H7 (cell line): Measurements from ENCODE around the gene MPHOSPH6. TPM values are rescaled to one million over a fixed set of nuclear protein-coding genes. Genes with fewer than 3 reads are reported as not detected.
"Not testable (repeated sequence)": the region's sequence is repeated elsewhere in the genome, so short reads cannot be mapped to it uniquely, and the experiment has no call there.

Experiments used
- DNase-seq: peaks from one replicate; pipeline ENCODE4 v3.0.0; 2012
- H3K27me3 ChIP-seq: 2 replicates; pipeline ENCODE4 v1.6.0; 2011; ENCODE audit warnings: mild to moderate bottlenecking, low read length; ENCODE audit not compliant: control insufficient read depth, insufficient read depth
- H3K36me3 ChIP-seq: replicated peaks from 2 replicates; pipeline ENCODE4 v1.5.1; 2011; ENCODE audit warnings: low read length; ENCODE audit not compliant: control insufficient read depth, insufficient read depth
- H3K4me3 ChIP-seq: 2 replicates; pipeline ENCODE4 v1.5.1; 2011; ENCODE audit warnings: low read depth, mild to moderate bottlenecking, control low read depth, low read length, moderate library complexity; ENCODE audit not compliant: insufficient read depth
- total RNA-seq: library from RNA; depleted of rRNA; stranded (reverse); fragments of >200 nt; shearing (Covaris generic); gene quantifications from 2 replicates; pipeline ENCODE4 v1.2.3, GENCODE V29; 2014

Gene MPHOSPH6
- total RNA-seq, 1 experiment from 2014 or later: 10.3 TPM

- Histone ChIP-seq H3K27me3 (no peaks in the 10 kb centered on the region), H3K4me3 (no peak overlapping the region), H3K36me3 (peaks cover 7% of the 10 kb centered on the region)
- DNase-seq: no peak
These were observed 17.8 kb downstream of the MPHOSPH6 start for GRCh38 chr16:82152196-82152595.

GRCh38 chr16:82150549-82150948, 19.5 kb downstream of the MPHOSPH6 start:
- no peak for DNase-seq
- Histone ChIP-seq H3K4me3 (no peak overlapping the region), H3K36me3 (peaks cover 11% of the 10 kb centered on the region), H3K27me3 (no peaks in the 10 kb centered on the region)

GRCh38 chr16:82149536-82149935, 20.5 kb downstream of the MPHOSPH6 start:
- no peak for DNase-seq

GRCh38 chr16:82147546-82147945, 22.5 kb downstream of the MPHOSPH6 start:
- peaks cover 11% of the 10 kb centered on the region for H3K36me3 ChIP-seq
- no peaks in the 10 kb centered on the region for H3K27me3 ChIP-seq
- DNase-seq: no peak
- H3K4me3 ChIP-seq: no peak overlapping the region

More at GRCh38 chr16:82149536-82149935, 20.5 kb downstream of the MPHOSPH6 start:
- peaks cover 11% of the 10 kb centered on the region for H3K36me3 ChIP-seq
- no peak overlapping the region for H3K4me3 ChIP-seq
- no peaks in the 10 kb centered on the region for H3K27me3 ChIP-seq

- Histone ChIP-seq H3K27me3 (no peaks in the 10 kb centered on the region), H3K36me3 (peaks cover 11% of the 10 kb centered on the region), H3K4me3 (no peak overlapping the region)
- DNase-seq: no peak
These were observed 23.1 kb downstream of the MPHOSPH6 start for GRCh38 chr16:82146957-82147356.

- DNase-seq: no peak
- H3K36me3 ChIP-seq: peaks cover 11% of the 10 kb centered on the region
These were observed 23.5 kb downstream of the MPHOSPH6 start for GRCh38 chr16:82146556-82146955.

GRCh38 chr16:82139286-82139571, 30.8 kb downstream of the MPHOSPH6 start:
- H3K27me3 ChIP-seq, DNase-seq, H3K36me3 ChIP-seq: not testable (repeated sequence)
- H3K4me3 ChIP-seq: peak overlapping the region; percentile 35

More at GRCh38 chr16:82146556-82146955, 23.5 kb downstream of the MPHOSPH6 start:
- no peaks in the 10 kb centered on the region for H3K27me3 ChIP-seq
- H3K4me3 ChIP-seq: no peak overlapping the region

GRCh38 chr16:82138478-82139285, 31.3 kb downstream of the MPHOSPH6 start:
- peak; percentile 22 for DNase-seq
- Histone ChIP-seq H3K36me3 (no peaks in the 10 kb centered on the region), H3K4me3 (peak overlapping the region; percentile 35), H3K27me3 (no peaks in the 10 kb centered on the region)

- H3K4me3 ChIP-seq: no peak overlapping the region
- no peaks in the 10 kb centered on the region for H3K36me3 ChIP-seq
- DNase-seq: no peak
- no peaks in the 10 kb centered on the region for H3K27me3 ChIP-seq
These were observed 32.2 kb downstream of the MPHOSPH6 start for GRCh38 chr16:82137822-82138167.

GRCh38 chr16:82136956-82137821, 32.8 kb downstream of the MPHOSPH6 start:
- no peaks in the 10 kb centered on the region for H3K36me3 ChIP-seq
- DNase-seq: no peak
- no peaks in the 10 kb centered on the region for H3K27me3 ChIP-seq
- no peak overlapping the region for H3K4me3 ChIP-seq

- H3K36me3 ChIP-seq: no peaks in the 10 kb centered on the region
- no peak overlapping the region for H3K4me3 ChIP-seq
- DNase-seq: no peak
- no peaks in the 10 kb centered on the region for H3K27me3 ChIP-seq
These were observed 34.2 kb downstream of the MPHOSPH6 start for GRCh38 chr16:82135844-82136243.

GRCh38 chr16:82134846-82135245, 35.2 kb downstream of the MPHOSPH6 start:
- no peak overlapping the region for H3K4me3 ChIP-seq
- H3K36me3 ChIP-seq: no peaks in the 10 kb centered on the region
- no peaks in the 10 kb centered on the region for H3K27me3 ChIP-seq
- no peak for DNase-seq

- DNase-seq: no peak
- no peaks in the 10 kb centered on the region for H3K27me3 ChIP-seq
- no peaks in the 10 kb centered on the region for H3K36me3 ChIP-seq
- H3K4me3 ChIP-seq: no peak overlapping the region
These were observed 36.2 kb downstream of the MPHOSPH6 start for GRCh38 chr16:82133798-82134197.

- Histone ChIP-seq H3K27me3 (no peaks in the 10 kb centered on the region), H3K36me3 (no peaks in the 10 kb centered on the region), H3K4me3 (no peak overlapping the region)
- no peak for DNase-seq
These were observed 40.1 kb downstream of the MPHOSPH6 start for GRCh38 chr16:82129881-82130280.

- no peak for DNase-seq
- H3K36me3 ChIP-seq: no peaks in the 10 kb centered on the region
- H3K27me3 ChIP-seq: no peaks in the 10 kb centered on the region
- H3K4me3 ChIP-seq: no peak overlapping the region
These were observed 45.4 kb downstream of the MPHOSPH6 start for GRCh38 chr16:82124651-82125050.
